DOHH2 (cell line): Measurements from ENCODE around the gene UBTD2.

Experiments used
- H3F3A ChIP-seq: fragments of 200-600 bp; sonication (generic), shearing (Covaris generic); 2 replicates; pipeline ENCODE4 v1.6.0; 2016; ENCODE audit warnings: antibody characterized with exemption, mild to moderate bottlenecking; ENCODE audit not compliant: control insufficient read depth, insufficient read depth
- H3K27ac ChIP-seq: fragments of 200-600 bp; sonication (generic); 2 replicates; pipeline ENCODE4 v1.5.1; 2014; ENCODE audit warnings: low read depth, mild to moderate bottlenecking, low read length, moderate library complexity
- H3K27me3 ChIP-seq: fragments of 200-600 bp; sonication (generic); 2 replicates; pipeline ENCODE4 v1.6.1; 2014; ENCODE audit warnings: mild to moderate bottlenecking, low read length, mixed read lengths; ENCODE audit not compliant: control insufficient read depth
- H3K36me3 ChIP-seq: fragments of 200-600 bp; sonication (generic); 2 replicates; pipeline ENCODE4 v1.6.1; 2014; ENCODE audit warnings: mild to moderate bottlenecking, low read length, moderate library complexity, mixed read lengths; ENCODE audit not compliant: control insufficient read depth
- H3K4me1 ChIP-seq: fragments of 200-600 bp; sonication (generic); 2 replicates; pipeline ENCODE4 v1.6.1; 2014; ENCODE audit warnings: mild to moderate bottlenecking, low read length, mixed read lengths; ENCODE audit not compliant: control insufficient read depth
- H3K4me2 ChIP-seq: fragments of 200-600 bp; sonication (generic); 2 replicates; pipeline ENCODE4 v1.6.0; 2014; ENCODE audit warnings: mild to moderate bottlenecking, low read length, moderate library complexity
- H3K4me3 ChIP-seq: fragments of 200-600 bp; sonication (generic); 2 replicates; pipeline ENCODE4 v1.5.1; 2014; ENCODE audit warnings: mild to moderate bottlenecking, low read length, mixed read lengths
- H3K79me2 ChIP-seq: fragments of 200-600 bp; sonication (generic); 2 replicates; pipeline ENCODE4 v1.6.1; 2014; ENCODE audit warnings: mild to moderate bottlenecking, low read length, mixed read lengths; ENCODE audit not compliant: control insufficient read depth
- H3K9me2 ChIP-seq: fragments of 200-600 bp; sonication (generic); replicated peaks from 2 replicates; pipeline ENCODE4 v1.6.1; 2014; ENCODE audit warnings: mild to moderate bottlenecking, low read length, mixed read lengths; ENCODE audit not compliant: control insufficient read depth
- H3K9me3 ChIP-seq: fragments of 200-600 bp; sonication (generic); 2 replicates; pipeline ENCODE4 v1.6.1; 2014; ENCODE audit warnings: antibody characterized with exemption, low read length, mixed read lengths; ENCODE audit not compliant: control insufficient read depth, insufficient read depth
- H4K20me1 ChIP-seq: fragments of 200-600 bp; sonication (generic); 2 replicates; pipeline ENCODE4 v1.6.0; 2014; ENCODE audit warnings: low read depth, mild to moderate bottlenecking, antibody characterized with exemption, low read length, moderate library complexity; ENCODE audit not compliant: control insufficient read depth, insufficient read depth
- CTCF ChIP-seq: fragments of 200-600 bp; sonication (generic); IDR thresholded peaks from one replicate; pipeline ENCODE4 v1.5.1; 2014; ENCODE audit warnings: antibody characterized with exemption, mild to moderate bottlenecking, low read depth, low read length; ENCODE audit not compliant: poor library complexity, severe bottlenecking
- EZH2phosphoT487 ChIP-seq: fragments of 200-600 bp; sonication (generic); IDR thresholded peaks from 2 replicates; pipeline ENCODE4 v1.6.1; 2017; ENCODE audit warnings: borderline replicate concordance, mild to moderate bottlenecking, antibody characterized with exemption, low read length, moderate library complexity, mixed read lengths

UBTD2 gene

GRCh38 chr5:172185096-172185461, 98.5 kb downstream of the UBTD2 start:
- peaks cover 64% of the 10 kb centered on the region for H3K79me2 ChIP-seq
- H3K27me3 ChIP-seq: no peaks in the 10 kb centered on the region; the same call in 1 of the 2 replicates
- H3K27ac ChIP-seq: no peak overlapping the region
- peak overlapping the region; percentile 91 for H3K4me3 ChIP-seq
- peaks cover 46% of the 10 kb centered on the region for H3K4me1 ChIP-seq
- H4K20me1 ChIP-seq: peaks cover 4% of the 10 kb centered on the region; the same call in 1 of the 2 replicates
- H3K36me3 ChIP-seq: peaks cover 8% of the 10 kb centered on the region; the same call in 1 of the 2 replicates
- TF ChIP-seq EZH2phosphoT487 (no peak), CTCF (no peak)
- H3F3A ChIP-seq: peaks cover 5% of the 10 kb centered on the region; the same call in 1 of the 2 replicates
- H3K9me2 ChIP-seq: no peaks in the 10 kb centered on the region
- peak overlapping the region; percentile 94 for H3K4me2 ChIP-seq
- H3K9me3 ChIP-seq: no peaks in the 10 kb centered on the region

- Histone ChIP-seq H3F3A (peaks cover 5% of the 10 kb centered on the region; the same call in 1 of the 2 replicates), H3K9me2 (no peaks in the 10 kb centered on the region), H3K9me3 (no peaks in the 10 kb centered on the region), H4K20me1 (peaks cover 4% of the 10 kb centered on the region; the same call in 1 of the 2 replicates), H3K4me1 (peaks cover 51% of the 10 kb centered on the region), H3K27ac (no peak overlapping the region), H3K27me3 (no peaks in the 10 kb centered on the region), H3K79me2 (peaks cover 76% of the 10 kb centered on the region), H3K4me3 (no peak overlapping the region), H3K4me2 (no peak overlapping the region), H3K36me3 (peaks cover 8% of the 10 kb centered on the region; the same call in 1 of the 2 replicates)
- TF ChIP-seq CTCF: no peak
- TF ChIP-seq EZH2phosphoT487: no peak
Measured at GRCh38 chr5:172183881-172184280, 99.7 kb downstream of the UBTD2 start.

GRCh38 chr5:172182291-172182690, 101.3 kb downstream of the UBTD2 start:
- Histone ChIP-seq H3K27me3 (no peaks in the 10 kb centered on the region), H3K27ac (no peak overlapping the region), H3K9me2 (no peaks in the 10 kb centered on the region), H4K20me1 (peaks cover 4% of the 10 kb centered on the region; the same call in 1 of the 2 replicates), H3F3A (peaks cover 9% of the 10 kb centered on the region), H3K4me3 (no peak overlapping the region), H3K79me2 (peaks cover 85% of the 10 kb centered on the region), H3K9me3 (no peaks in the 10 kb centered on the region), H3K4me1 (peaks cover 62% of the 10 kb centered on the region), H3K36me3 (peaks cover 8% of the 10 kb centered on the region; the same call in 1 of the 2 replicates), H3K4me2 (no peak overlapping the region)
- no peak for TF ChIP-seq CTCF
- TF ChIP-seq EZH2phosphoT487: no peak
